ENCODE results near the gene HTRA3.

GRCh38 chr4:8248091-8248490 is 21.5 kb upstream of the HTRA3 start:
- TF ChIP-seq, protein P1, sequence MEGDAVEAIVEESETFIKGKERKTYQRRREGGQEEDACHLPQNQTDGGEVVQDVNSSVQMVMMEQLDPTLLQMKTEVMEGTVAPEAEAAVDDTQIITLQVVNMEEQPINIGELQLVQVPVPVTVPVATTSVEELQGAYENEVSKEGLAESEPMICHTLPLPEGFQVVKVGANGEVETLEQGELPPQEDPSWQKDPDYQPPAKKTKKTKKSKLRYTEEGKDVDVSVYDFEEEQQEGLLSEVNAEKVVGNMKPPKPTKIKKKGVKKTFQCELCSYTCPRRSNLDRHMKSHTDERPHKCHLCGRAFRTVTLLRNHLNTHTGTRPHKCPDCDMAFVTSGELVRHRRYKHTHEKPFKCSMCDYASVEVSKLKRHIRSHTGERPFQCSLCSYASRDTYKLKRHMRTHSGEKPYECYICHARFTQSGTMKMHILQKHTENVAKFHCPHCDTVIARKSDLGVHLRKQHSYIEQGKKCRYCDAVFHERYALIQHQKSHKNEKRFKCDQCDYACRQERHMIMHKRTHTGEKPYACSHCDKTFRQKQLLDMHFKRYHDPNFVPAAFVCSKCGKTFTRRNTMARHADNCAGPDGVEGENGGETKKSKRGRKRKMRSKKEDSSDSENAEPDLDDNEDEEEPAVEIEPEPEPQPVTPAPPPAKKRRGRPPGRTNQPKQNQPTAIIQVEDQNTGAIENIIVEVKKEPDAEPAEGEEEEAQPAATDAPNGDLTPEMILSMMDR (IDR thresholded peaks at IDR 0.05) = no peak
- TF ChIP-seq POLR2A (IDR thresholded peaks at IDR 0.05; ENCODE audit: low read depth) (no peak), EP300 (IDR thresholded peaks at IDR 0.05) (no peak), POLR2AphosphoS5 (IDR thresholded peaks at IDR 0.05) (no peak)

Data from esophagus muscularis mucosa (tissue), 4 donors.